ENCODE measurements around the gene HSH2D. TPM values are rescaled to one million over a fixed set of nuclear protein-coding genes. Genes with fewer than 3 reads are reported as not detected.
A peak's percentile ranks its signal among the peaks of the same experiment; 100 is the strongest.

Gene HSH2D
- total and polyA plus RNA-seq, 9 of the 15 experiments (the other 6 are each of a cell fraction or from before 2014, with no cell fraction given) = 0.03 to 1.1 (median 0.35) TPM; not detected in 1

DNA sequence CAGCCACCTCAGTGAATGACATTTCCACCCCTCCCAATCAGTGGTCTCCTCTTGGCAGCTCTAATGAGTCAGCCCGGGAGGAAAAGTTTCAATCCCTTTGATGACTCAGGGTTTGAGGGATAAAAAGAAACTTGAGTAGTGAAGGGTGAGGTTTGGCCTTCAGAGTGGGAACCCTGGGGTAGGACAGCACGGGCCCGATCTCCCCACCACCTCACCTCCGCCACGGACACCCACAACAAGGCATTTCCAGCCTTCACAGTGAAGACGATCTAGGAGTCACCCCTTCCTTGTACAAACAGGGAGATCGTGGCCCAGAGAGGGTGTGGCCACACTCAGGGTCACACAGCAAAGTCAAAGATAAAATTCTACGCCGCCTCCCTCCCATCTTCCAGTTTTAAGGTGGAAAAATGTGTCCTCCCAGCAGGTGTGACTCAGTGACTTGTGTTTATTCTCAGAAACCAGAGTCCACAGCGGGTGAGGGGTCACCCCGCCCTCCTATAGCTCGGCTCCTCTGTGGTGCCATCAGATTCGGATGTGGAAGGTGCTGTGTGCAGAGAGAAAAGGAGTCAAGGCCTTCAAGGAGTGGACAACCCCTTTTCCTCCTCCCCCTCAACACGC lies 17.6 kb downstream of the HSH2D start (continued):
- TF ChIP-seq, protein P1, sequence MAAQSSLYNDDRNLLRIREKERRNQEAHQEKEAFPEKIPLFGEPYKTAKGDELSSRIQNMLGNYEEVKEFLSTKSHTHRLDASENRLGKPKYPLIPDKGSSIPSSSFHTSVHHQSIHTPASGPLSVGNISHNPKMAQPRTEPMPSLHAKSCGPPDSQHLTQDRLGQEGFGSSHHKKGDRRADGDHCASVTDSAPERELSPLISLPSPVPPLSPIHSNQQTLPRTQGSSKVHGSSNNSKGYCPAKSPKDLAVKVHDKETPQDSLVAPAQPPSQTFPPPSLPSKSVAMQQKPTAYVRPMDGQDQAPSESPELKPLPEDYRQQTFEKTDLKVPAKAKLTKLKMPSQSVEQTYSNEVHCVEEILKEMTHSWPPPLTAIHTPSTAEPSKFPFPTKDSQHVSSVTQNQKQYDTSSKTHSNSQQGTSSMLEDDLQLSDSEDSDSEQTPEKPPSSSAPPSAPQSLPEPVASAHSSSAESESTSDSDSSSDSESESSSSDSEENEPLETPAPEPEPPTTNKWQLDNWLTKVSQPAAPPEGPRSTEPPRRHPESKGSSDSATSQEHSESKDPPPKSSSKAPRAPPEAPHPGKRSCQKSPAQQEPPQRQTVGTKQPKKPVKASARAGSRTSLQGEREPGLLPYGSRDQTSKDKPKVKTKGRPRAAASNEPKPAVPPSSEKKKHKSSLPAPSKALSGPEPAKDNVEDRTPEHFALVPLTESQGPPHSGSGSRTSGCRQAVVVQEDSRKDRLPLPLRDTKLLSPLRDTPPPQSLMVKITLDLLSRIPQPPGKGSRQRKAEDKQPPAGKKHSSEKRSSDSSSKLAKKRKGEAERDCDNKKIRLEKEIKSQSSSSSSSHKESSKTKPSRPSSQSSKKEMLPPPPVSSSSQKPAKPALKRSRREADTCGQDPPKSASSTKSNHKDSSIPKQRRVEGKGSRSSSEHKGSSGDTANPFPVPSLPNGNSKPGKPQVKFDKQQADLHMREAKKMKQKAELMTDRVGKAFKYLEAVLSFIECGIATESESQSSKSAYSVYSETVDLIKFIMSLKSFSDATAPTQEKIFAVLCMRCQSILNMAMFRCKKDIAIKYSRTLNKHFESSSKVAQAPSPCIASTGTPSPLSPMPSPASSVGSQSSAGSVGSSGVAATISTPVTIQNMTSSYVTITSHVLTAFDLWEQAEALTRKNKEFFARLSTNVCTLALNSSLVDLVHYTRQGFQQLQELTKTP (IDR thresholded peaks at IDR 0.05; ENCODE audit: low read depth in 1 of 2, partially characterized antibody in 2 of 2) = no peak
- TF ChIP-seq ILK (tag; IDR thresholded peaks at IDR 0.05; ENCODE audit: borderline replicate concordance, low read depth) (no peak), PHF20 (IDR thresholded peaks at IDR 0.05; ENCODE audit: partially characterized antibody) (no peak), ZNF77 (CRISPR knock-in tag; IDR thresholded peaks at IDR 0.05) (no peak), MYBL2 (IDR thresholded peaks at IDR 0.05; ENCODE audit: low read depth) (no peak), MYBL2 (CRISPR knock-in tag; IDR thresholded peaks at IDR 0.05; ENCODE audit: borderline replicate concordance) (no peak), FOXK2 (conservative IDR thresholded peaks at IDR 0.05 in 1 of 2, IDR thresholded peaks at IDR 0.05 in 1 of 2; ENCODE audit: low read depth in 2 of 2) (no peak), CSDE1 (IDR thresholded peaks at IDR 0.05) (no peak), HDGF (IDR thresholded peaks at IDR 0.05) (no peak), HDAC1 (IDR thresholded peaks at IDR 0.05) (0 out of 4 replicates have a peak, but pooled peaks of 1 of the 2 experiments have one; percentile 39), DMBX1 (CRISPR knock-in tag; IDR thresholded peaks at IDR 0.05; ENCODE audit: borderline replicate concordance) (no peak), HNRNPLL (IDR thresholded peaks at IDR 0.05; ENCODE audit: low read depth, low read length, poor library complexity, severe bottlenecking) (no peak), ZC3H8 (IDR thresholded peaks at IDR 0.05) (no peak), ZNF143 (CRISPR knock-in tag; IDR thresholded peaks at IDR 0.05) (no peak)
- TF ChIP-seq, protein P2, sequence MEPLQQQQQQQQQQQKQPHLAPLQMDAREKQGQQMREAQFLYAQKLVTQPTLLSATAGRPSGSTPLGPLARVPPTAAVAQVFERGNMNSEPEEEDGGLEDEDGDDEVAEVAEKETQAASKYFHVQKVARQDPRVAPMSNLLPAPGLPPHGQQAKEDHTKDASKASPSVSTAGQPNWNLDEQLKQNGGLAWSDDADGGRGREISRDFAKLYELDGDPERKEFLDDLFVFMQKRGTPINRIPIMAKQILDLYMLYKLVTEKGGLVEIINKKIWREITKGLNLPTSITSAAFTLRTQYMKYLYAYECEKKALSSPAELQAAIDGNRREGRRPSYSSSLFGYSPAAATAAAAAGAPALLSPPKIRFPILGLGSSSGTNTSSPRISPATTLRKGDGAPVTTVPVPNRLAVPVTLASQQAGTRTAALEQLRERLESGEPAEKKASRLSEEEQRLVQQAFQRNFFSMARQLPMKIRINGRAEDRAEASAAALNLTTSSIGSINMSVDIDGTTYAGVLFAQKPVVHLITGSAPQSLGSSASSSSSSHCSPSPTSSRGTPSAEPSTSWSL (CRISPR knock-in tag; IDR thresholded peaks at IDR 0.05; ENCODE audit: borderline replicate concordance) = no peak

Data from K562 (cell line).